ENCODE results near the gene INTS3. TPM values are rescaled to one million over a fixed set of nuclear protein-coding genes. Genes with fewer than 3 reads are reported as not detected.

Gene INTS3
- total RNA-seq, 1 experiment from 2014 or later = 66.8 TPM

GRCh38 chr1:153698923-153699714 is 28.7 kb upstream of the INTS3 start (continued):
- TF ChIP-seq ZBTB43 (CRISPR knock-in tag; IDR thresholded peaks at IDR 0.05) = no peak

GRCh38 chr1:153699768-153700167 is 28.1 kb upstream of the INTS3 start:
- Mint-ChIP-seq H3K27ac (no peak overlapping the region), H3K4me1 (peaks cover 25% of the 10 kb centered on the region), H3K27me3 (ENCODE audit: low read depth) (no peaks in the 10 kb centered on the region), H3K36me3 (no peaks in the 10 kb centered on the region), H3K9me3 (no peaks in the 10 kb centered on the region), H3K4me3 (no peak overlapping the region)
- no peak for ATAC-seq
- DNase-seq (ENCODE audit: low spot score) = no peak
- ChIA-PET POLR2A (interaction anchor here (0.6 kb wide), 1 partner anchor 733 kb away, joined by 3 read pairs; no protein-coding TSS in a partner anchor), CTCF (interaction anchor here (1.3 kb wide), 1 partner anchor 166 kb away, joined by 4 read pairs; no protein-coding TSS in a partner anchor)
- no peak for TF ChIP-seq ZNF532 (CRISPR knock-in tag; IDR thresholded peaks at IDR 0.05; ENCODE audit: borderline replicate concordance)
- no peak for TF ChIP-seq SOX15 (CRISPR knock-in tag; IDR thresholded peaks at IDR 0.05)
- TF ChIP-seq OVOL2 (CRISPR knock-in tag; IDR thresholded peaks at IDR 0.05; ENCODE audit: borderline replicate concordance) = no peak
- no peak for TF ChIP-seq KAT7 (CRISPR knock-in tag; IDR thresholded peaks at IDR 0.05; ENCODE audit: borderline replicate concordance)
- TF ChIP-seq ZNF423 (CRISPR knock-in tag; IDR thresholded peaks at IDR 0.05) = no peak
- no peak for TF ChIP-seq HMGA2 (CRISPR knock-in tag; IDR thresholded peaks at IDR 0.05)
- TF ChIP-seq HMGXB4 (CRISPR knock-in tag; IDR thresholded peaks at IDR 0.05) = no peak
- no peak for TF ChIP-seq USF2 (CRISPR knock-in tag; IDR thresholded peaks at IDR 0.05)
- TF ChIP-seq ETV6 (CRISPR knock-in tag; IDR thresholded peaks at IDR 0.05) = no peak
- TF ChIP-seq AFF4 (CRISPR knock-in tag; IDR thresholded peaks at IDR 0.05; ENCODE audit: borderline replicate concordance) = no peak
- TF ChIP-seq ZNF121 (CRISPR knock-in tag; IDR thresholded peaks at IDR 0.05) = no peak
- no peak for TF ChIP-seq ARID4B (CRISPR knock-in tag; IDR thresholded peaks at IDR 0.05; ENCODE audit: borderline replicate concordance)
- TF ChIP-seq RELA (CRISPR knock-in tag; IDR thresholded peaks at IDR 0.05; ENCODE audit: borderline replicate concordance) = no peak
- TF ChIP-seq NR1H2 (CRISPR knock-in tag; IDR thresholded peaks at IDR 0.05) = no peak
- TF ChIP-seq USF1 (CRISPR knock-in tag; IDR thresholded peaks at IDR 0.05) = no peak
- no peak for TF ChIP-seq CBFB (CRISPR knock-in tag; IDR thresholded peaks at IDR 0.05; ENCODE audit: low read depth)
- TF ChIP-seq ZNF232 (CRISPR knock-in tag; IDR thresholded peaks at IDR 0.05) = no peak
